Uterus (tissue), 4 donors: ENCODE data around the gene YPEL2. TPM values are rescaled to one million over a fixed set of nuclear protein-coding genes. Genes with fewer than 3 reads are reported as not detected.

ENCODE experiments used
- DNase-seq, 2 donors: peaks; one replicate each; pipeline ENCODE4 v3.0.0-alpha.2; 2019 to 2020
- H3K27ac ChIP-seq, 2 donors: fragments of 200-600 bp; sonication (generic); 1 replicate in 1 of 2; 2 replicates in 1 of 2; pipeline ENCODE4 v1.5.1; 2016 to 2018
- H3K27me3 ChIP-seq, 2 donors: fragments of 200-600 bp; sonication (generic); one replicate each; pipeline ENCODE4 v1.5.1; 2018 to 2019; ENCODE audit warnings: control low read depth in 1 of 2
- H3K36me3 ChIP-seq, 2 donors: fragments of 200-600 bp; sonication (generic); one replicate each; pipeline ENCODE4 v1.5.1; 2019; ENCODE audit warnings: control low read depth in 1 of 2
- H3K4me1 ChIP-seq, 2 donors: fragments of 200-600 bp; sonication (generic); one replicate each; pipeline ENCODE4 v1.5.1; 2018 to 2019; ENCODE audit warnings: control low read depth in 1 of 2
- H3K4me3 ChIP-seq, 2 donors: fragments of 200-600 bp; sonication (generic); 1 replicate in 1 of 2; 2 replicates in 1 of 2; pipeline ENCODE4 v1.5.1; 2018 to 2019; ENCODE audit warnings: mild to moderate bottlenecking in 1 of 2
- H3K9me3 ChIP-seq, 2 donors: fragments of 200-600 bp; sonication (generic); one replicate each; pipeline ENCODE4 v1.5.1; 2019; ENCODE audit warnings: control low read depth in 1 of 2
- POLR2A ChIP-seq, 2 donors: fragments of 450-650 bp; IDR thresholded peaks; one replicate each; pipeline ENCODE4 v1.6.1; 2016; ENCODE audit warnings: antibody characterized with exemption in 2 of 2, mild to moderate bottlenecking in 1 of 2, moderate library complexity in 1 of 2
- intact Hi-C: fragments of 100-400 bp; cut with DNase I; formaldehyde crosslinking; loops from one replicate; pipeline ENCODE4 v1.15.1; 2023; ENCODE audit warnings: low total_unique reads
- total RNA-seq, 4 donors: library from RNA; depleted of rRNA in 3 of 4; stranded (reverse); fragments of >200 nt in 3 of 4; gene quantifications; one replicate each; pipeline versions ENCODE4 v1.1.0 to v1.2.4, GENCODE V29; 2014 to 2023
- TF ChIP-seq, protein P1 (sequence below), 4 experiments: fragments of 200-600 bp in 2 of 4; fragments of 450-650 bp in 2 of 4; sonication (generic) in 2 of 4; IDR thresholded peaks; one replicate each; pipeline ENCODE4 v1.5.1; 2016 to 2019; ENCODE audit warnings: antibody characterized with exemption in 4 of 4, mild to moderate bottlenecking in 2 of 4, moderate library complexity in 1 of 4
- donor health status: DM: yes; HTN: yes; CAD: no.

YPEL2 gene
- total RNA-seq, 4 donors from 2014 or later, result 21.2 to 91.7 (median 25.0) TPM

DNA sequence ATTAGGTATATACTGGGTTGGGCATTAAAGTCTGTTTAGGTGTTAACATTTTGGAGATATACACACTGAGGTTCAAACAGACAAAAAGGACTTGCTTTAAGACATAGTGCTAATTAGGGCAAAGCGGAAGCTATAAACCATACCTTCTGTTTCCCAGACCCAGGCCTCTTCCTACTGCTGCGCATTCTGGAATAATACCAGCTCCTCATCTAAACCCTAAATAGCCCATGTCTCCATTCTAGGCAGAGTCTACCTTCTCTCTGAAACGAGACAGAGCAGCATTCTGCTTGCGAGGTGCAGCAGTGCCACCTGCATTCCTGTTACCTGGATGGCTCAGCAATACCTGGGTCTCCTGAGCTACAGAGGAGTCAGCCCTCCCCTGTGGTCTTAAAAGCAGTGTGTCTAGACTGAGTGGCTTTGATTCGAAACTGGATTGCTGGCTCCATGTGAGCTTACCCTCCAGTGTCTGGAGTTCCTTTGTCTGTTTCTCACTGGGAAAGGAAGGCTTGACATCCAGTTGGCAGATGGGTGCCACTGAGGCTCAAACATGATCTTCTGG lies 6.4 kb downstream of the YPEL2 start:
- Histone ChIP-seq H3K4me3 (no peak overlapping the region), H3K4me1 (peaks cover 0 to 20% of the 10 kb centered on the region in 2 donors), H3K36me3 (no peaks in the 10 kb centered on the region), H3K27ac (no peak overlapping the region), H3K27me3 (no peaks in the 10 kb centered on the region), H3K9me3 (no peaks in the 10 kb centered on the region)
- intact Hi-C loops, result no loop called here
- DNase-seq, result no peak
- TF ChIP-seq, protein P1, sequence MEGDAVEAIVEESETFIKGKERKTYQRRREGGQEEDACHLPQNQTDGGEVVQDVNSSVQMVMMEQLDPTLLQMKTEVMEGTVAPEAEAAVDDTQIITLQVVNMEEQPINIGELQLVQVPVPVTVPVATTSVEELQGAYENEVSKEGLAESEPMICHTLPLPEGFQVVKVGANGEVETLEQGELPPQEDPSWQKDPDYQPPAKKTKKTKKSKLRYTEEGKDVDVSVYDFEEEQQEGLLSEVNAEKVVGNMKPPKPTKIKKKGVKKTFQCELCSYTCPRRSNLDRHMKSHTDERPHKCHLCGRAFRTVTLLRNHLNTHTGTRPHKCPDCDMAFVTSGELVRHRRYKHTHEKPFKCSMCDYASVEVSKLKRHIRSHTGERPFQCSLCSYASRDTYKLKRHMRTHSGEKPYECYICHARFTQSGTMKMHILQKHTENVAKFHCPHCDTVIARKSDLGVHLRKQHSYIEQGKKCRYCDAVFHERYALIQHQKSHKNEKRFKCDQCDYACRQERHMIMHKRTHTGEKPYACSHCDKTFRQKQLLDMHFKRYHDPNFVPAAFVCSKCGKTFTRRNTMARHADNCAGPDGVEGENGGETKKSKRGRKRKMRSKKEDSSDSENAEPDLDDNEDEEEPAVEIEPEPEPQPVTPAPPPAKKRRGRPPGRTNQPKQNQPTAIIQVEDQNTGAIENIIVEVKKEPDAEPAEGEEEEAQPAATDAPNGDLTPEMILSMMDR (IDR thresholded peaks at IDR 0.05), result no peak
- no peak for TF ChIP-seq POLR2A (IDR thresholded peaks at IDR 0.05)

DNA sequence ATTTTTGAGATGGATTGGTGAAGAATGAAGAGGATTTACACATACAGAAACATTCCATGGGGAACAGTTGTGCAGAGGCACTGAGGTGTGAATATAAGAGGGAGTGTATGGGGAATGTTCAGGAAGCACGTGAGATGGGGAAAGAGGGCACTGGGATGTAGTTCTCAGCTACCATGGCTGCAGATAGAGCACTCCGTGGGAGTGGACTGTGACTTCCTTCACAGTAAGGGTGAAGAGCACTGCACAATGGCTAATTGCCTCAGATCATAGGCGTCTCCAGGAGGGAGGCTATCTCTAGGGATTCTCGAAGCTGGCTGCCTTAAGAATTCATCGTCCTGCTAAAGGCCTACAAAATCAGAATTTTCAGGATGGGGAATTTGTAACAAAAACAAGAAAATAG lies 7.0 kb downstream of the YPEL2 start:
- Histone ChIP-seq H3K36me3 (no peaks in the 10 kb centered on the region), H3K4me1 (peaks cover 0 to 16% of the 10 kb centered on the region in 2 donors), H3K9me3 (no peaks in the 10 kb centered on the region), H3K27me3 (no peaks in the 10 kb centered on the region), H3K27ac (no peak overlapping the region), H3K4me3 (no peak overlapping the region)
- TF ChIP-seq, protein P1 (IDR thresholded peaks at IDR 0.05), result no peak
- TF ChIP-seq POLR2A (IDR thresholded peaks at IDR 0.05), result no peak
- DNase-seq, result no peak
- intact Hi-C loops, result no loop called here

DNA sequence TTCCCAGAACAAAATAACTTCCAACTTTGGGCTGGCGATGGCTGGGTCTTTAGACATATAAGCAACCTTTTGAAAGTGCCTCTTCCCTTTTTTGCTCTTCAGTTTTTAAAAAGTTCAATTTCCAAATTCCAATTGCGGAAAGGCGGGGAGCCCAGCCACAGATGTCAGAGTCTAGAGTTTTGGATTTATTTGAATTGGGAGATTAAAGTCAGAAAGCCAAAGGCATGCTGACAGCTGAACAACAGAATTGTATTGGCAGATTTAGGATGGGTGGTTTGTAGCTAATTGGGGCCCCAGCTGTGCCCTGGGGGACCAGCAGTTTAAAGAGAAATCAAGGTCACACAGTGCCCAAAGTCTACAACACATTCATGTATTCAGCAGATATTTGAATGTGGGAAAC lies 10.5 kb downstream of the YPEL2 start:
- H3K9me3 ChIP-seq, result no peaks in the 10 kb centered on the region

DNA sequence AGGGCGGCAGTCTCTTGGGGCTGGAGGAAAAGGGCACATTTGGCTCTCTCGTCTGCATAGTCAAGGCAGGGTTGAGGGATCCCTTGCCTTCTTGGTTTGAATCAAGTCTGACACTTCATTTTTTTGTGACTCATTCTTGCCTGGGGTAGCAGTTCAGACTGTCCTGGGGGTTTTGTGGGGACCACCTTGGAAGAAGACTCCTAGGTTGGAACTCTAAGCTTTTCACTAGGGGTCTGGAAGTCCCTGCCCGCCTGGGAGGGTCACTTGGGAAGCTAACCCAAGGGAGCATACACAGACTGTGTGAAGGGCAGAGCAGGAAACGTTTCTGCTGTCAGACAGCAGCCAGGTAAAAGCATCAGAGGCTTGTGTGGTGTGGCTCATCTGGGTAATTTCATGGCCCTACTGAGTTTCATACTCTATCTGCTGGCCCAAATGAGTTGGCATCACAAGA lies 11.3 kb downstream of the YPEL2 start:
- no peak for TF ChIP-seq POLR2A (IDR thresholded peaks at IDR 0.05)
- TF ChIP-seq, protein P1 (IDR thresholded peaks at IDR 0.05), result no peak
- Histone ChIP-seq H3K27ac (no peak overlapping the region), H3K27me3 (no peaks in the 10 kb centered on the region), H3K9me3 (no peaks in the 10 kb centered on the region), H3K4me1 (peaks cover 0 to 9% of the 10 kb centered on the region in 2 donors), H3K36me3 (no peaks in the 10 kb centered on the region), H3K4me3 (no peak overlapping the region)
- intact Hi-C loops, result no loop called here
- DNase-seq, result no peak

More for the DNA sequence above, 10.5 kb downstream of the YPEL2 start:
- Histone ChIP-seq H3K36me3 (no peaks in the 10 kb centered on the region), H3K27ac (no peak overlapping the region), H3K4me1 (peaks cover 0 to 9% of the 10 kb centered on the region in 2 donors), H3K27me3 (no peaks in the 10 kb centered on the region), H3K4me3 (no peak overlapping the region)
- no peak for DNase-seq
- no peak for TF ChIP-seq POLR2A (IDR thresholded peaks at IDR 0.05)
- TF ChIP-seq, protein P1 (IDR thresholded peaks at IDR 0.05), result no peak
- intact Hi-C loops, result no loop called here

DNA sequence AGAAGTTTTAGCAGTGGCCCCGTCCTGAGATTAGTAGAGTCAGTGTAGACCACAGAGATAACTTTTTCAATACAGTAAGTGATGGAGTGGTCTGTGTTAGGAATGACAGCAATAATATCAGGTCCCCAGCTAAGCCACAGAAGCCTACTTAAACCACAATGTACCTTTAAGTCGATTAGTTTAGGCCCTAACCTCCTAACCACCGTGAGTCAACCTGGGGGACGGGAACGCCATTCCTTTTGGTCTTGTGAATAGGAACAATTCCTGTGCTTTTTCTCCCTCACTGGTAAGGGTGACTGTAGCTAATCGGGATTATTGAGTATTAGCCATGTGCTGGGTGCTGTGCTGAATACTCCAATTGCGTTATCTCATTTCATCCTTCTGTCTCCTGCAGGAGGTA lies 14.0 kb downstream of the YPEL2 start:
- intact Hi-C loops, result no loop called here
- Histone ChIP-seq H3K27me3 (no peaks in the 10 kb centered on the region), H3K27ac (no peak overlapping the region), H3K4me3 (no peak overlapping the region), H3K36me3 (no peaks in the 10 kb centered on the region), H3K9me3 (no peaks in the 10 kb centered on the region), H3K4me1 (peaks cover 0 to 9% of the 10 kb centered on the region in 2 donors)
- TF ChIP-seq, protein P1 (IDR thresholded peaks at IDR 0.05), result no peak
- TF ChIP-seq POLR2A (IDR thresholded peaks at IDR 0.05), result no peak
- no peak for DNase-seq
